HEK293T (cell line): Measurements from ENCODE around the gene LGSN.

Experiments
- CTBP1 ChIP-seq: fragments of 450-650 bp; IDR thresholded peaks from 2 replicates; pipeline ENCODE4 v1.6.1; 2016; ENCODE audit warnings: borderline replicate concordance
- FOXA1 ChIP-seq: fragments of 450-650 bp; IDR thresholded peaks from 2 replicates; pipeline ENCODE4 v1.6.1; 2016; ENCODE audit warnings: mild to moderate bottlenecking
- FOXK2 ChIP-seq: fragments of 450-650 bp; IDR thresholded peaks from 2 replicates; pipeline ENCODE4 v1.6.1; 2016; ENCODE audit warnings: mild to moderate bottlenecking
- HDGF ChIP-seq: fragments of 450-650 bp; IDR thresholded peaks from 2 replicates; pipeline ENCODE4 v1.6.1; 2017; ENCODE audit warnings: antibody characterized with exemption, borderline replicate concordance
- L3MBTL2 ChIP-seq: fragments of 450-650 bp; conservative IDR thresholded peaks from 2 replicates; pipeline ENCODE4 v1.6.1; 2016; ENCODE audit warnings: mild to moderate bottlenecking
- LEF1 ChIP-seq: fragments of 450-650 bp; IDR thresholded peaks from 2 replicates; pipeline ENCODE4 v1.6.1; 2017; ENCODE audit warnings: mild to moderate bottlenecking, borderline replicate concordance
- PKNOX1 ChIP-seq: fragments of 450-650 bp; IDR thresholded peaks from 2 replicates; pipeline ENCODE4 v1.6.1; 2016
- SP1 ChIP-seq: fragments of 450-650 bp; IDR thresholded peaks from 2 replicates; pipeline ENCODE4 v1.6.1; 2017
- TARDBP ChIP-seq: fragments of 450-650 bp; IDR thresholded peaks from 2 replicates; pipeline ENCODE4 v1.6.1; 2016
- ZNF384 ChIP-seq: fragments of 450-650 bp; IDR thresholded peaks from 2 replicates; pipeline ENCODE4 v1.6.1; 2016

- TF ChIP-seq TARDBP, result no peak
- no peak for TF ChIP-seq SP1
- no peak for TF ChIP-seq FOXK2
- TF ChIP-seq LEF1, result no peak
- no peak for TF ChIP-seq ZNF384
- no peak for TF ChIP-seq HDGF
- no peak for TF ChIP-seq CTBP1
- TF ChIP-seq PKNOX1, result no peak
- TF ChIP-seq L3MBTL2, result no peak
- no peak for TF ChIP-seq FOXA1
These were observed 13.4 kb downstream of the LGSN start for GRCh38 chr6:63306420-63306819.
